Sigmoid colon (tissue), 4 donors: ENCODE measurements around the gene BRINP3.

ENCODE experiments used
- CTCF ChIP-seq, 4 experiments: fragments of 450-650 bp in 3 of 4; fragments of 200-600 bp in 1 of 4; IDR thresholded peaks; one replicate each; pipeline ENCODE4 v1.5.1; 2016 to 2019; ENCODE audit warnings: antibody characterized with exemption in 4 of 4, mild to moderate bottlenecking in 3 of 4, moderate library complexity in 2 of 4
- EP300 ChIP-seq, 4 donors: sonication (generic); formaldehyde crosslinking; IDR thresholded peaks; one replicate each; pipeline ENCODE4 v1.6.1; 2017; ENCODE audit warnings: antibody characterized with exemption in 4 of 4

GRCh38 chr1:190453550-190453949 lies 24.1 kb downstream of the BRINP3 start:
- TF ChIP-seq CTCF (IDR thresholded peaks at IDR 0.05) (no peak), EP300 (IDR thresholded peaks at IDR 0.05) (no peak)
